HCT116 (cell line): Measurements from ENCODE around the gene MCF2L2. TPM values are rescaled to one million over a fixed set of nuclear protein-coding genes. Genes with fewer than 3 reads are reported as not detected.

Source experiments
- EZH2phosphoT487 ChIP-seq: fragments of 200-600 bp; IDR thresholded peaks from 2 replicates; pipeline ENCODE4 v1.6.1; 2018; ENCODE audit warnings: antibody characterized with exemption, borderline replicate concordance
- POLR2AphosphoS5 ChIP-seq: IDR thresholded peaks from 2 replicates; pipeline ENCODE4 v1.6.1; 2011; ENCODE audit warnings: mild to moderate bottlenecking, low read depth, low read length, moderate library complexity
- SP1 ChIP-seq: IDR thresholded peaks from 2 replicates; pipeline ENCODE4 v1.6.1; 2012; ENCODE audit warnings: low read depth
- SRF ChIP-seq: IDR thresholded peaks from 2 replicates; pipeline ENCODE4 v1.6.1; 2012; ENCODE audit warnings: low read depth
- ZFX ChIP-seq: fragments of 450-650 bp; IDR thresholded peaks from 2 replicates; pipeline ENCODE4 v1.6.1; 2017
- total RNA-seq: library from RNA; stranded (reverse); gene quantifications from one replicate; pipeline ENCODE4 v1.2.1, GENCODE V29; 2021; ENCODE audit not compliant: unreplicated experiment
- TF ChIP-seq, protein P1 (sequence below): IDR thresholded peaks from 2 replicates; pipeline ENCODE4 v1.6.1; 2012; ENCODE audit warnings: low read depth
- TF ChIP-seq, protein P2 (sequence below), 3 experiments: fragments of 200-600 bp in 1 of 3; sonication (generic) in 1 of 3; IDR thresholded peaks in 2 of 3; conservative IDR thresholded peaks in 1 of 3; 2 replicates each; pipeline ENCODE4 v1.5.1; 2012 to 2017; ENCODE audit warnings: low read depth in 2 of 3, low read length in 2 of 3, antibody characterized with exemption in 1 of 3, borderline replicate concordance in 1 of 3, control low read depth in 1 of 3, mild to moderate bottlenecking in 1 of 3, mixed read lengths in 1 of 3, mixed run types in 1 of 3, moderate library complexity in 1 of 3; ENCODE audit not compliant: insufficient read depth in 1 of 3

Gene MCF2L2
- total RNA-seq, 1 experiment from 2014 or later: 1.5 TPM

DNA sequence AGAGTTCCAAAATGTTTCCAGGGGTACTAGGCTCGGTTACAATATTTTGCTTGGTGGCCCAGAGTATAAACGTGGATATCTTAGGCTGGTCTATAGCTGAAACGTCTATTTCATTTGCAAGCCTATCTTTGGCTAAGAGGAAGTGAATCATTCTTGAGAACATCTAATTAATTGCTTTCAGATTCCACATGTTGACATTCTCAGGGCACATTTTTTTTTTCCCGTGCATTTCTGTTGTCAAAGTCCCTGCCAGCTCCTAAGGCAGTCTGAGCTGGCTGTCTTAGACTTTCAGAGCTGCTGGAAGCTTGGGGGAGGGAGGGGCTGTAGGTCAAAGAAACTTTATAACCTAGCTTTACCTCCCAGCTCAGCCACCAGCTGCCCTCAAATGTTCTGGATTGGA lies 242.7 kb downstream of the MCF2L2 start (continued):
- TF ChIP-seq, protein P1, sequence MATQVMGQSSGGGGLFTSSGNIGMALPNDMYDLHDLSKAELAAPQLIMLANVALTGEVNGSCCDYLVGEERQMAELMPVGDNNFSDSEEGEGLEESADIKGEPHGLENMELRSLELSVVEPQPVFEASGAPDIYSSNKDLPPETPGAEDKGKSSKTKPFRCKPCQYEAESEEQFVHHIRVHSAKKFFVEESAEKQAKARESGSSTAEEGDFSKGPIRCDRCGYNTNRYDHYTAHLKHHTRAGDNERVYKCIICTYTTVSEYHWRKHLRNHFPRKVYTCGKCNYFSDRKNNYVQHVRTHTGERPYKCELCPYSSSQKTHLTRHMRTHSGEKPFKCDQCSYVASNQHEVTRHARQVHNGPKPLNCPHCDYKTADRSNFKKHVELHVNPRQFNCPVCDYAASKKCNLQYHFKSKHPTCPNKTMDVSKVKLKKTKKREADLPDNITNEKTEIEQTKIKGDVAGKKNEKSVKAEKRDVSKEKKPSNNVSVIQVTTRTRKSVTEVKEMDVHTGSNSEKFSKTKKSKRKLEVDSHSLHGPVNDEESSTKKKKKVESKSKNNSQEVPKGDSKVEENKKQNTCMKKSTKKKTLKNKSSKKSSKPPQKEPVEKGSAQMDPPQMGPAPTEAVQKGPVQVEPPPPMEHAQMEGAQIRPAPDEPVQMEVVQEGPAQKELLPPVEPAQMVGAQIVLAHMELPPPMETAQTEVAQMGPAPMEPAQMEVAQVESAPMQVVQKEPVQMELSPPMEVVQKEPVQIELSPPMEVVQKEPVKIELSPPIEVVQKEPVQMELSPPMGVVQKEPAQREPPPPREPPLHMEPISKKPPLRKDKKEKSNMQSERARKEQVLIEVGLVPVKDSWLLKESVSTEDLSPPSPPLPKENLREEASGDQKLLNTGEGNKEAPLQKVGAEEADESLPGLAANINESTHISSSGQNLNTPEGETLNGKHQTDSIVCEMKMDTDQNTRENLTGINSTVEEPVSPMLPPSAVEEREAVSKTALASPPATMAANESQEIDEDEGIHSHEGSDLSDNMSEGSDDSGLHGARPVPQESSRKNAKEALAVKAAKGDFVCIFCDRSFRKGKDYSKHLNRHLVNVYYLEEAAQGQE: no peak
- TF ChIP-seq SRF (no peak), POLR2AphosphoS5 (no peak), ZFX (no peak), EZH2phosphoT487 (no peak), SP1 (no peak)
- TF ChIP-seq, protein P2, sequence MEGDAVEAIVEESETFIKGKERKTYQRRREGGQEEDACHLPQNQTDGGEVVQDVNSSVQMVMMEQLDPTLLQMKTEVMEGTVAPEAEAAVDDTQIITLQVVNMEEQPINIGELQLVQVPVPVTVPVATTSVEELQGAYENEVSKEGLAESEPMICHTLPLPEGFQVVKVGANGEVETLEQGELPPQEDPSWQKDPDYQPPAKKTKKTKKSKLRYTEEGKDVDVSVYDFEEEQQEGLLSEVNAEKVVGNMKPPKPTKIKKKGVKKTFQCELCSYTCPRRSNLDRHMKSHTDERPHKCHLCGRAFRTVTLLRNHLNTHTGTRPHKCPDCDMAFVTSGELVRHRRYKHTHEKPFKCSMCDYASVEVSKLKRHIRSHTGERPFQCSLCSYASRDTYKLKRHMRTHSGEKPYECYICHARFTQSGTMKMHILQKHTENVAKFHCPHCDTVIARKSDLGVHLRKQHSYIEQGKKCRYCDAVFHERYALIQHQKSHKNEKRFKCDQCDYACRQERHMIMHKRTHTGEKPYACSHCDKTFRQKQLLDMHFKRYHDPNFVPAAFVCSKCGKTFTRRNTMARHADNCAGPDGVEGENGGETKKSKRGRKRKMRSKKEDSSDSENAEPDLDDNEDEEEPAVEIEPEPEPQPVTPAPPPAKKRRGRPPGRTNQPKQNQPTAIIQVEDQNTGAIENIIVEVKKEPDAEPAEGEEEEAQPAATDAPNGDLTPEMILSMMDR (IDR thresholded peaks at IDR 0.05 in 2 of 3, conservative IDR thresholded peaks at IDR 0.05 in 1 of 3; ENCODE audit: borderline replicate concordance in 1 of 3, insufficient read depth in 1 of 3, low read depth in 2 of 3, low read length in 2 of 3): no peak
